IPS-NIHi7 (cell line): Measurements from ENCODE around the gene RNF125.
A peak's percentile ranks its signal among the peaks of the same experiment; 100 is the strongest.
"Not testable (repeated sequence)": the region's sequence is repeated elsewhere in the genome, so short reads cannot be mapped to it uniquely, and the experiment has no call there.

Experiments used
- DNase-seq: peaks from one replicate; pipeline ENCODE4 v3.0.0; 2012; ENCODE audit warnings: mixed read lengths; ENCODE audit errors: extremely low spot score

RNF125 gene

GRCh38 chr18:32025744-32026143 lies 7.1 kb downstream of the RNF125 start:
- no peak for DNase-seq

- no peak for DNase-seq
Measured at GRCh38 chr18:32026491-32027086, 8.0 kb downstream of the RNF125 start.

DNA sequence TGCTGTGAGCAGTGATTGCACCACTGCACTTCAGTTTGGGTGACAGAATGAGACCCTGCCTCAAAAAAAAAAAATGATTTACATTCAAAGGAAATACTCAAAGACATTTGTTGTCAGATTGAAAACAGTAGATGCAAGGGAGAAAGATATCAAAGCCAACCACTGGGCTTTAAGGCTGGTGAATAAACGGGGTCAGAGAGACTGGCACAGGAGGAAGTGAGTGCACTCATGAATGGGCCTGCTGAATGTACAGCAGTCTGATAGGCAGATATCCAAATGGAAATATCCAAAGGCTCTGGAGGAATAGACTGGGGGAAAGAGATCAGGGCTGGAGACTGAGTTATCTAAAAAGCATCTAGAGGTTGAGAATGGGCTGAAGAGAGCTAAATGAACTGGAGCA lies 10.9 kb downstream of the RNF125 start:
- DNase-seq = no peak

GRCh38 chr18:32032609-32033008 lies 14.0 kb downstream of the RNF125 start:
- DNase-seq = no peak

GRCh38 chr18:32036506-32037180 lies 18.0 kb downstream of the RNF125 start:
- no peak for DNase-seq

GRCh38 chr18:32037616-32038015 lies 19.0 kb downstream of the RNF125 start:
- no peak for DNase-seq

DNA sequence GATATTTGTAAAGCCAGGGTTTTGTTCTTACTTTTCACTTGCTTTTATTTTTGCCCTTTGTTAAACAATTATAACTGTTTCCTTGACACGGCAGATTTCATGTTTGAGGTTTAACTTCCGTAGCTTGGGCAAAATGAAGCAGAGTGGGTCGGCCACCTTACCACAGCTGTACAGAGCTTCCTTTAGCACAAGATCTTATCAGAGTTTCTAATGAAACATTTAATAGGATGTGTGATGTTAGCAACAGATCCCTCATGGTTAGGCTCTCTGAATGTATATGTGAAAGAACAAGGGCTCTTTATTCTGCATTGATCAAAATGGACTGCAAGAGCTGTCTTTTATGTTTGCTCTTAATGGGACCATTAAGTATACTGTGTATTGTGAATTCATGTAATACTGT lies 22.3 kb downstream of the RNF125 start:
- no peak for DNase-seq

DNA sequence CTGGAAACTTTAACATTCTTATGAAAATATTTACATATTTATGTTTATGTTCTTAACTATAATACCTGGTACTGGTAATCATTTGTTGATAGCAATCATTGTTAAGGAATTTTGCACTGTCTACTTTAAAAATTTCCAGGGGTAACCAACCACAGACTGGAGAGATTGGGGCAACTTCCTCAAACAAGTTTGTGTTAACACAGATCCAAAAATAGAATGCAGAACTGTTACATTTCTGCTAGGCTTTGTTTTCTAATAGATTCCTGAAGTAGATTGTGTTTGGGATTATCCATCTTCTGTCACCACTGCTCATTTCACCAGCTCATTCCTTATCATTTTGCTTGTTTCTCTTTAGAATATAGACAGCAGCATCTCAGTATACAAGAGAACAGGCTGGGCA lies 23.7 kb downstream of the RNF125 start:
- DNase-seq = no peak

GRCh38 chr18:32048507-32049091 lies 30.0 kb downstream of the RNF125 start:
- no peak for DNase-seq

DNA sequence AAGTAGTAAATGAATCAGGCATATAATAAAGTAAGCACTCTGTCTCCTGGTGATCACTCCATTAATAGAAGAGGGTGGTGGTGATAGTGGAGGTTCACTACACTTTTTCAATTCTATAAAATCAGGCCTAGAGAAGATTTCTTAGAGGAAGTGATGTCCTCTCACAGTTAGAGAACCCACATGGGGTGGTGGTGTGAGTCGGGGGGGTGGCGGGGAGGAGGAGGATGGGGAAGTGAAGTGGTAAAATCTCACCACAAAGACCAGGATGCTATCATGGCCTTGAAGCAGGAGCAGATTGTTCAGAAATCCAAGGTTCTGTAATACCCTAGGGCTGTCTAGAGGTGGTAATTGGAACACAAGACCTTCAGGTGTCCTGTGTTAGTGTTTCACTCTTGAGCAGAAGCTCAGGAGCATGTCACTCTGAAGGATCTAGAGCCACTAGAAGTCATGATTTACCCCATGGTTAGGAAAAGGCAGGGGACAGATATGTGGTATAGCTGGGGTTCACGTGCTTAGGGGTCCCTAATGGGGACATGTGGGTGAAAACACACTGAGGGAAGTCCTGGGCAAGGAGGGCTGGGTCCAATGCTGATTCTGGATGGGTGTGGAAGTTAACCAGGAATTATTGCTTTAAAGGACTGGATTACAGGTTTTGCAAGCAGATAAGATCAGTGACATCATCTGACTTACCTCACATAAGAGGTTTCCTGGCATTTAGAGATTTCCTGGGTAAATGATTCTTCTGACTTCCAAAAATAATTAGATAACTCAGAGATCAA lies 31.0 kb downstream of the RNF125 start:
- no peak for DNase-seq

- DNase-seq = no peak
Measured at GRCh38 chr18:32056613-32057358, 38.2 kb downstream of the RNF125 start.

DNA sequence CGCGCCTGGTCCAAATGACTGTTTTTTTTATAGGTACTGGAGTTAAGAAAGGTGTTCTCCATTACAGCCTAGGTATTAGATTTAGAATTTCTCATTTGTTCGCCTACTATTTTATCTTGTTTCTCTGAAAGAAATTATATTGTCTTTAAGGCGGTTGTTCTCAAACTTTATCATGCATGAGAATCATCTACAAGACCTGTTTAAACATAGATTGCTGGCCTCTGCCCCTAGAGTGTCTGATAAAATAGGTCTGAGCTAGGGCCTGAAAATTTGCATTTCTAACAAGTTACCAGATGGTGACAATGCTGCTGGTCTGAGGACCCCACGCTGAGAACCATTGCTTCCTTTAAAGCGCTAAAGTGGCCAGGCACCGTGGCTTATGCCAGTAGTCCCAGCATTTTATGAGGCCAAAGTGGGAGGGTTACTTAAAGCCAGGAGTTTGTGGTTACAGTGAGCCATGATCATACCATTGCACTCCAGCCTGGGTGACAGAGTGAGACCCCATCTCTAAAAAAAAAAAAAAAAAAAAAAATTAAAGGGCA lies 39.1 kb downstream of the RNF125 start:
- DNase-seq = peak; percentile 13

DNA sequence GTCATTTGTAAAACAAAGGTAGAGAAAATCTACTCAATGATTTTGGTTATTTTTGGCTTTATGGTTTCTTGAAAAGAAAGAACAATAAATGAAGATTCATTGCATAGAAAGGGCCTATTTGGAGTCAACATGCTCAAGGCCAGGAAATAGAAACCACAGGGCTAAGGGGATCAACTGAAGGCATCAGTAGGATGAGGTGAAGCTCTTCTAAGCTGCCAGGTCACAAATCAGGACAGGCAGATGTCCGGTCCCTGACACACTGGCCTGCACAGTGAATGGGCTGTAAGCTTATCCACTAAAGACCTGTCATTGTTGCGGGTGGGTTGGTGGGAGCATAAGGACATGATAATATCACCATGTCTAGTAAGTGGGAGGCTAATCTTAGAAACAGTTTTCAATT lies 41.4 kb downstream of the RNF125 start:
- no peak for DNase-seq

DNA sequence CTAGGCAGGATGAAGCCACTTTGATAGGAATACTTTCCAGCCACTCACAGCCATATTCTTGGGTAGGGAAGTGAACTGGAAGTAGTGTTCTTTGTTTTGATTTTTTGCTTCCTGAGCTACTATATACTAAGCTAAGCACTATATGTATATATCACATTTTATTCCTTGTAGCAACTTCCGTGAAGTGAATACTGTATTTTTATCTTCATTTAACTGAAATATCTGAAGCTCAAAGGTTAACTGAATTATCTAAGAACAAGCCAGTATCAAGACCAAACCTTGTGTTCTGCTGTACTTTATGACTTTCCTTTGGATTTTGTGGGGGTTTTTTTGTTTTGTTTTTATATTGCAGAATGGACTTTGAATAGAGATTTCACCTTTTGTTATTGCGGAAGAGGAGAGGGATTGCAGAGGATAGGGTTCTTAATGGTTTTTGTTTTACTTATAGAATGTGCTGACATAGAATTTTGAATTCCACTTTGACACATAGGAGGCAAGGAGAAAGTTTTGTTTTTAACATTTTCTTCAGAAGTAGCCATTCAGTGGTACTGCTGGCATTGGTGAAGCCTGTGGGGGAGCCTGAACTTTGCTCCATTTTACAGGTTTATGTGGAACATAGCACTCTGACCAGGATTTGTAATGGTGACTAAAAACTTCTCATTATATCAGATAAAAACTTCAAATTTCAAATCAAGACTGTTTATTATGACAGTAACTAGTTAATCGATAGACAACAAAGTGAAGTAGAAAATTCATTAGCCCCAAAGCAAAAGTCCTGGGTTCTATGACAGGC lies 48.9 kb downstream of the RNF125 start:
- DNase-seq = no peak

DNA sequence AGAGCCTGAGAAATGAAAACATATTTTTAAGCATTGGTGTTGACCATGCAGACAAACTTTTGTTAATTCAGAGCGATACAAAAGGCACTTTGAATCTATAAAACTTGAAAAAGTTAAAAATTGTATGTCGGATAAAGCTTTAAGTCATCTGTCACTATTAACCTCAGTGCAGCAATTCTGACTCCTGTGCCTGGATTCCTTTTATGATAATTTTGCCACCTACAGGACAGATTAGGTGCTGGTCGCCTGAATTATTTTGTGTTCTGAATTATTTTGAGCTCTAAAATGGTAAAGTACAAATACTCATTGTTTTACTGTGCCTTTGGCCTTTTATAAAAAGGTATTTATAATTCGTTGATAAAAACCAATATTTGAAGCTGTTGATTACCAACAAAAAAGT lies 53.7 kb downstream of the RNF125 start:
- no peak for DNase-seq

DNA sequence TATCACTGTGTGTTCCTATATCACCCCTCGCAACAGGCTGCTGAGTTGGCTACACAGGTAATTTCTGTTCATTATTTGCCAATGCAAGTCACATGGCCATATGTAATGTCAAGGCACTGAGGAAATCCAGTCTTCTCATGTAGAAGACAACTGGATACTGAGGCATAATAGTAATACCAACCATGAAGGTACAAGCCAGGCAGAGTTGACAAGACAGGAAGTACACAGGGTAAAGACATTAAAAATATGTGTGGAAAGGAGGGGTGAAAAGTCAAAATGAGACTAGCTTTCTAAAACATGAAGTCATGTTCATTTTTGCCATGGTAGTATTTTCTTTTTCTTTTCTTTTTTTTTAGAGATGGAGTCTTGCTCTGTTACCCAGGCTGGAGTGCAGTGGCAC lies 55.6 kb downstream of the RNF125 start:
- DNase-seq = no peak

DNA sequence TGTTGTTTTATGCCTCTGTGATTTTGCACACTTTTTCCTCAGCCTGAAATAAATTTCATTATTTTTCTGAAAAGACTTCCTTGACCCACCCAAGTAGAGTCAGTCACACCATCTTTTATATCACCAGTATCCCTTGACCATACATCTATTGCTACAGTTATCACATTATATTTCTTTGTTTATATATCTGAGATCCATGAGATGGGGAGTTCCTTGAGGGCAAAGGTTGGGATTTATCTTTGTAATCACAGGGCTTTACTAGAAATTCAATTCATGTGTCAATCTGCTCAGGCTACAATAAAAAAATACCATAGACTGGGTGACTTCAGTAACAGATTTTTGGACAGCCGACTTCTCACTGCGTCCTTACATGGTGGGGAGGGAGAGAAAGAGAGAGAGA lies 60.2 kb downstream of the RNF125 start:
- DNase-seq = no peak

GRCh38 chr18:32081881-32082280 lies 63.3 kb downstream of the RNF125 start:
- DNase-seq = no peak

DNA sequence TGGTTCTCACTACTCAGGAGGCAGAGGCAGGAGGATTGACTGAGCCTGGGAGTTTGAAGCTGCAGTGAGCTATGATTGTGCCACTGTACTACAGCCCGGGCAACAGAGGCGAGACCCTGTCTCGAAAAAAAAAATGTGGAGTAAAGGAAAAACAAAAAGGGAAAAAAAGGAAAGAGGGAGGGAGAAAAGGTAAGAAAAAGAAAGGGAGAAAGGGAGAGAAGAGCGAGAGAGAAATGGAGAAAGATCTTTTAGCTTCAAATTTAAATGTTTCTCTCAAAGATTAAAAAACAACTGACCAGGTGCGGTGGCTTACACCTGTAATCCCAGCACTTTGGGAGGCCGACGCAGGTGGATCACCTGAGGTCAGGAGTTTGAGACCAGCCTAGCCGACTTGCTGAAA lies 65.2 kb downstream of the RNF125 start:
- no peak for DNase-seq

- DNase-seq = no peak
Measured at GRCh38 chr18:32086881-32087280, 68.3 kb downstream of the RNF125 start.

GRCh38 chr18:32090831-32091230 lies 72.2 kb downstream of the RNF125 start:
- not testable (repeated sequence) for DNase-seq
